GM23338 (cell line): ENCODE data around the gene UQCC2. TPM values are rescaled to one million over a fixed set of nuclear protein-coding genes. Genes with fewer than 3 reads are reported as not detected.

Experiments
- ATAC-seq: fragments of 200-7000 bp; cut with Tn5 transposase; 3 replicates; pipeline ENCODE4 v1.9.1; 2020
- DNase-seq: peaks from one replicate; pipeline ENCODE4 v3.0.0-alpha.2; 2015; ENCODE audit warnings: low spot score
- H2AFZ ChIP-seq: fragments of 200-600 bp; sonication (generic); 2 replicates; pipeline ENCODE4 v1.8.0; 2016; ENCODE audit warnings: antibody characterized with exemption, mild to moderate bottlenecking, moderate library complexity
- H3F3A ChIP-seq: fragments of 200-600 bp; sonication (generic); replicated peaks from 2 replicates; pipeline ENCODE4 v1.8.0; 2017; ENCODE audit warnings: antibody characterized with exemption, mixed run types, low read depth
- H3K27ac ChIP-seq: fragments of 200-600 bp; sonication (generic); 2 replicates; pipeline ENCODE4 v1.6.1; 2016; ENCODE audit warnings: low read depth
- H3K27me3 ChIP-seq: fragments of 200-600 bp; sonication (generic); 2 replicates; pipeline ENCODE4 v1.8.0; 2016; ENCODE audit warnings: mild to moderate bottlenecking, mixed run types, moderate library complexity; ENCODE audit not compliant: insufficient read depth
- H3K36me3 ChIP-seq: fragments of 200-600 bp; sonication (generic); 2 replicates; pipeline ENCODE4 v1.8.0; 2016; ENCODE audit warnings: mild to moderate bottlenecking; ENCODE audit not compliant: insufficient read depth
- H3K4me1 ChIP-seq: fragments of 200-600 bp; sonication (generic); 2 replicates; pipeline ENCODE4 v1.8.0; 2016; ENCODE audit warnings: mild to moderate bottlenecking, moderate library complexity; ENCODE audit not compliant: insufficient read depth
- H3K4me2 ChIP-seq: fragments of 200-600 bp; sonication (generic); 2 replicates; pipeline ENCODE4 v1.7.1; 2017; ENCODE audit warnings: mixed run types
- H3K4me3 ChIP-seq: fragments of 200-600 bp; sonication (generic); 2 replicates; pipeline ENCODE4 v1.6.1; 2016; ENCODE audit warnings: mixed run types
- H3K79me2 ChIP-seq: fragments of 200-600 bp; sonication (generic); replicated peaks from 2 replicates; pipeline ENCODE4 v1.8.0; 2017; ENCODE audit warnings: mild to moderate bottlenecking; ENCODE audit not compliant: insufficient read depth
- H3K9me2 ChIP-seq: fragments of 200-600 bp; sonication (generic); 2 replicates; pipeline ENCODE4 v1.8.0; 2017; ENCODE audit not compliant: insufficient read depth
- H4K20me1 ChIP-seq: fragments of 200-600 bp; sonication (generic); replicated peaks from 2 replicates; pipeline ENCODE4 v1.8.0; 2017; ENCODE audit warnings: mild to moderate bottlenecking; ENCODE audit not compliant: insufficient read depth
- H3K27ac Mint-ChIP-seq: 2 replicates; pipeline ENCODE4 v1.8.0; 2020; ENCODE audit warnings: inconsistent platforms, mild to moderate bottlenecking, moderate library complexity, mixed read lengths
- H3K27me3 Mint-ChIP-seq: 3 replicates; pipeline ENCODE4 v1.8.0; 2022; ENCODE audit warnings: low read depth, mild to moderate bottlenecking, moderate library complexity, mixed read lengths, inconsistent platforms; ENCODE audit not compliant: insufficient read depth, poor library complexity
- H3K36me3 Mint-ChIP-seq: 3 replicates; pipeline ENCODE4 v1.8.0; 2021; ENCODE audit warnings: low read depth, mild to moderate bottlenecking, inconsistent platforms, moderate library complexity, mixed read lengths
- H3K4me1 Mint-ChIP-seq: 3 replicates; pipeline ENCODE4 v1.8.0; 2020; ENCODE audit warnings: mild to moderate bottlenecking, inconsistent platforms, mixed read lengths
- H3K4me3 Mint-ChIP-seq: 3 replicates; pipeline ENCODE4 v1.8.0; 2021; ENCODE audit warnings: moderate library complexity, mild to moderate bottlenecking, inconsistent platforms, mixed read lengths
- H3K9me3 Mint-ChIP-seq: 3 replicates; pipeline ENCODE4 v1.8.0; 2020; ENCODE audit warnings: moderate library complexity, mild to moderate bottlenecking, inconsistent platforms, mixed read lengths
- EZH2 ChIP-seq: fragments of 200-600 bp; sonication (generic); IDR thresholded peaks from one replicate; pipeline ENCODE4 v1.8.0; 2017; ENCODE audit warnings: antibody characterized with exemption, mild to moderate bottlenecking, low read depth; ENCODE audit not compliant: unreplicated experiment
- EZH2phosphoT487 ChIP-seq: fragments of 200-600 bp; sonication (generic); IDR thresholded peaks from one replicate; pipeline ENCODE4 v1.8.1; 2018; ENCODE audit warnings: antibody characterized with exemption; ENCODE audit not compliant: unreplicated experiment
- NANOG ChIP-seq: IDR thresholded peaks from 2 replicates; pipeline ENCODE4 v1.6.1; 2016; ENCODE audit warnings: antibody characterized with exemption, borderline replicate concordance
- STAT1 ChIP-seq: IDR thresholded peaks from one replicate; pipeline ENCODE4 v1.6.1; 2016; ENCODE audit warnings: antibody characterized with exemption; ENCODE audit not compliant: unreplicated experiment
- ZNF462 ChIP-seq: fragments of 250-450 bp; sonication (Bioruptor Pico); IDR thresholded peaks from 2 replicates; pipeline ENCODE4 v1.5.0; 2020; ENCODE audit warnings: mild to moderate bottlenecking, moderate library complexity
- polyA plus RNA-seq: library from polyadenylated mRNA; unstranded; fragments of >200 nt; fragmentation: Nextera tagmentation; extraction: Ambion mirVana; gene quantifications from 2 replicates; pipeline ENCODE4 v1.2.1, GENCODE V29; 2016
- total RNA-seq: library from RNA; depleted of rRNA; stranded (reverse); fragments of >200 nt; shearing (Covaris generic); gene quantifications from 2 replicates; pipeline ENCODE4 v1.2.3, GENCODE V29; 2014

The UQCC2 gene
- total and polyA plus RNA-seq, 2 experiments from 2014 or later = 48.9 to 379 TPM

- TF ChIP-seq ZNF462 (CRISPR knock-in tag) (no peak), STAT1 (no peak), NANOG (no peak), EZH2 (no peak)
Observed at GRCh38 chr6:33678233-33678931, 33.1 kb downstream of the UQCC2 start (continued).

- no peak overlapping the region; the same call in 1 of the 2 replicates for H3K27ac Mint-ChIP-seq
- Histone ChIP-seq H3K79me2 (no peaks in the 10 kb centered on the region), H3K36me3 (no peaks in the 10 kb centered on the region), H2AFZ (no peak overlapping the region), H3K27ac (no peak overlapping the region), H3K9me2 (no peaks in the 10 kb centered on the region), H3K4me2 (no peak overlapping the region), H3K27me3 (no peaks in the 10 kb centered on the region), H3K4me3 (no peak overlapping the region), H3F3A (no peaks in the 10 kb centered on the region), H4K20me1 (no peaks in the 10 kb centered on the region; the same call in 1 of the 2 replicates), H3K4me1 (no peaks in the 10 kb centered on the region)
- peaks cover 40% of the 10 kb centered on the region for H3K36me3 Mint-ChIP-seq
- TF ChIP-seq EZH2phosphoT487 = no peak
- TF ChIP-seq ZNF462 (CRISPR knock-in tag) = no peak
- ATAC-seq (no peak), DNase-seq (no peak)
- peaks cover 10% of the 10 kb centered on the region for H3K27me3 Mint-ChIP-seq
- H3K9me3 Mint-ChIP-seq = no peaks in the 10 kb centered on the region
- no peak overlapping the region for H3K4me3 Mint-ChIP-seq
- H3K4me1 Mint-ChIP-seq = no peaks in the 10 kb centered on the region
Observed at GRCh38 chr6:33677689-33678088, 33.8 kb downstream of the UQCC2 start.
